HG02885 (cell line): Measurements from ENCODE around the gene BATF2.

Experiments
- ATAC-seq: cut with Tn5 transposase; IDR thresholded peaks from one replicate; pipeline ENCODE4 v1.9.1; 2021; ENCODE audit warnings: mild to moderate bottlenecking; ENCODE audit not compliant: unreplicated experiment, poor library complexity

Gene BATF2

GRCh38 chr11:64970731-64971151 lies 26.0 kb downstream of the BATF2 start:
- ATAC-seq, result no peak

- no peak for ATAC-seq
Measured at GRCh38 chr11:64969209-64969608, 27.6 kb downstream of the BATF2 start.

GRCh38 chr11:64967375-64967774 lies 29.4 kb downstream of the BATF2 start:
- no peak for ATAC-seq

GRCh38 chr11:64963072-64963631 lies 33.6 kb downstream of the BATF2 start:
- no peak for ATAC-seq

- no peak for ATAC-seq
Measured at GRCh38 chr11:64960719-64961118, 36.1 kb downstream of the BATF2 start.

- ATAC-seq, result no peak
Measured at GRCh38 chr11:64959498-64959897, 37.3 kb downstream of the BATF2 start.

GRCh38 chr11:64954201-64954600 lies 42.6 kb downstream of the BATF2 start:
- no peak for ATAC-seq

GRCh38 chr11:64951529-64951928 lies 45.2 kb downstream of the BATF2 start:
- no peak for ATAC-seq

GRCh38 chr11:64947208-64947814 lies 49.5 kb downstream of the BATF2 start:
- ATAC-seq, result no peak
